Heart left ventricle (tissue), 16 donors: ENCODE measurements around the gene BAIAP2L2. TPM values are rescaled to one million over a fixed set of nuclear protein-coding genes. Genes with fewer than 3 reads are reported as not detected.

Experiments
- ATAC-seq, 4 donors: fragments of 200-7000 bp; cut with Tn5 transposase; one replicate each; pipeline ENCODE4 v1.9.1; 2020 to 2022; ENCODE audit warnings: moderate library complexity in 4 of 4, mild to moderate bottlenecking in 3 of 4, moderate number of reproducible peaks in 1 of 4
- DNase-seq, 5 donors: peaks; one replicate each; pipeline ENCODE4 v3.0.0-alpha.2; 2020
- H3K27ac ChIP-seq, 12 donors: fragments of 200-600 bp; sonication (generic) in 4 of 12; one replicate each; pipeline versions ENCODE4 v1.5.0 to v1.8.0; 2016 to 2022; ENCODE audit warnings: mild to moderate bottlenecking in 2 of 12
- H3K27me3 ChIP-seq, 9 donors: fragments of 200-600 bp; sonication (generic) in 2 of 9; one replicate each; pipeline versions ENCODE4 v1.5.1 to v1.8.0; 2016 to 2022; ENCODE audit warnings: mild to moderate bottlenecking in 3 of 9
- H3K36me3 ChIP-seq, 9 donors: fragments of 200-600 bp; sonication (generic) in 2 of 9; one replicate each; pipeline versions ENCODE4 v1.5.0 to v1.8.0; 2018 to 2022; ENCODE audit warnings: mild to moderate bottlenecking in 2 of 9
- H3K4me1 ChIP-seq, 12 donors: fragments of 200-600 bp; sonication (generic) in 4 of 12; one replicate each; pipeline versions ENCODE4 v1.5.0 to v1.8.0; 2016 to 2022; ENCODE audit warnings: mild to moderate bottlenecking in 3 of 12
- H3K4me3 ChIP-seq, 12 donors: fragments of 200-600 bp; sonication (generic) in 4 of 12; one replicate each; pipeline versions ENCODE4 v1.5.0 to v1.8.0; 2017 to 2022; ENCODE audit warnings: mild to moderate bottlenecking in 9 of 12, moderate library complexity in 4 of 12
- H3K9me3 ChIP-seq, 12 donors: fragments of 200-600 bp; sonication (generic) in 4 of 12; one replicate each; pipeline versions ENCODE4 v1.5.0 to v1.8.0; 2016 to 2022; ENCODE audit warnings: mild to moderate bottlenecking in 1 of 12
- POLR2A ChIP-seq, 2 donors: fragments of 450-650 bp; IDR thresholded peaks; one replicate each; pipeline ENCODE4 v1.6.1; 2017; ENCODE audit warnings: antibody characterized with exemption in 2 of 2, mild to moderate bottlenecking in 2 of 2, moderate library complexity in 2 of 2
- WGBS, 4 donors: extraction: QIAGEN DNeasy Blood & Tissue Kit in 2 of 4; methylation state at CpG; one replicate each; pipeline versions ENCODE4 v1.1.5 to v1.1.7; 2013 to 2018; 5-methylcytosine and 5-hydroxymethylcytosine counted together
- intact Hi-C, 10 donors: fragments of 100-400 bp; cut with DNase I; formaldehyde crosslinking; loops; one replicate each; pipeline versions ENCODE4 v1.11.1 to v1.14.2; 2022
- polyA plus RNA-seq, 2 donors: library from polyadenylated mRNA; stranded (reverse); fragments of 200-250 nt; gene quantifications; one replicate each; pipeline ENCODE4 v1.2.3, GENCODE V29; 2013
- total RNA-seq, 9 donors: library from RNA; depleted of rRNA in 2 of 9; stranded (reverse); fragments of >200 nt in 2 of 9; fragmentation: NEBNext Ultra II Directional in 3 of 9; extraction: Animal tissue kit (Norgen Biotek cat#: 25700) in 3 of 9; gene quantifications; one replicate each; pipeline versions ENCODE4 v1.1.0 to v1.2.4, GENCODE V29; 2016 to 2023
- TF ChIP-seq, protein P1 (sequence below), 12 donors: fragments of 200-600 bp; sonication (generic) in 4 of 12; IDR thresholded peaks; one replicate each; pipeline versions ENCODE4 v1.5.0 to v1.8.0; 2018 to 2022; ENCODE audit warnings: antibody characterized with exemption in 12 of 12, mild to moderate bottlenecking in 5 of 12
- donor health status: ischemic (EF 13 %, LVEDD 7.1; RV severe dilation, severe dysfunction).
- donor health status: healthy with polysubstance abuse.
- donor health status: DM: no; HTN: yes; CAD: no.
- donor health status: DM: no; HTN: no; CAD: no.
- donor health status: ischemic (EF 25% LVEDD 6.9; RV normal size, moderate dysfunction).
- donor health status: ischemic (EF 25% LVEDD 5.7; RV mildly dilated, moderate dysfunction).
- donor health status: healthy.
- donor health status: DM: yes; HTN: yes; CAD: no.
- donor health status: ischemic (EF 35%, LVEDD 5.7; RV mildly dilated, moderate dysfunction).
- donor health status: nonischemic (EF 11% LVEDD 7.7; RV severe dilation, severe dysfunction).
- donor health status: DM: yes; HTN: yes; CAD: no.
- donor health status: PGD.
- donor health status: ischemic (EF 29% LVEDD 5.4; RV normal size, mild dysfunction).
- donor health status: nonischemic (EF 23%, LVEDD 6.1; RV moderate dilation, normal function).

Gene BAIAP2L2
- total and polyA plus RNA-seq, 11 donors = 0.09 to 0.30 (median 0.22) TPM; not detected in 1

DNA sequence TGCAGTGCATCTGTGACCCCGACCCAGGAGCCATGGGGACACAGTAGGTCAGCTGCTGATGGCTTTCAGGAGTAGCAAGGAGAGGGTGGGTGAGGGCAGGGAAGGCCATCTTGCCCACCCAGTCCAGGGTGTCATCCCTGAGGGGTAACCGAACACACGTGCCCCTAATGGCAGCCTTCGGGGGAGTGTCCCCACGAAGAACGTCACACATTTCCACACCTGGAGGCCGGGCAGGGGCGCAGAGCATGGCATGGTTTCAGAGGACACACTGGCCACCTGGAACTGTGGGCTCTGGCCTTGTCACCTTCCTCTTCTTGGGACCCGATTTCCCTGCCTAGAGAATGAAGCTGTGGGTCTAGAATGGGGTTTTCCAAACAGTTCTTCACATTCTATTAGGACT, 19.4 kb upstream of the BAIAP2L2 start:
- Histone ChIP-seq H3K27me3 (no peaks in the 10 kb centered on the region), H3K27ac (no peak overlapping the region), H3K9me3 (no peaks in the 10 kb centered on the region), H3K4me1 (peaks cover 0 to 14% (median 2%) of the 10 kb centered on the region in 12 donors), H3K36me3 (peaks cover 0 to 39% (median 7%) of the 10 kb centered on the region in 9 donors), H3K4me3 (no peak overlapping the region)
- no peak for DNase-seq
- ATAC-seq = no peak
- TF ChIP-seq, protein P1, sequence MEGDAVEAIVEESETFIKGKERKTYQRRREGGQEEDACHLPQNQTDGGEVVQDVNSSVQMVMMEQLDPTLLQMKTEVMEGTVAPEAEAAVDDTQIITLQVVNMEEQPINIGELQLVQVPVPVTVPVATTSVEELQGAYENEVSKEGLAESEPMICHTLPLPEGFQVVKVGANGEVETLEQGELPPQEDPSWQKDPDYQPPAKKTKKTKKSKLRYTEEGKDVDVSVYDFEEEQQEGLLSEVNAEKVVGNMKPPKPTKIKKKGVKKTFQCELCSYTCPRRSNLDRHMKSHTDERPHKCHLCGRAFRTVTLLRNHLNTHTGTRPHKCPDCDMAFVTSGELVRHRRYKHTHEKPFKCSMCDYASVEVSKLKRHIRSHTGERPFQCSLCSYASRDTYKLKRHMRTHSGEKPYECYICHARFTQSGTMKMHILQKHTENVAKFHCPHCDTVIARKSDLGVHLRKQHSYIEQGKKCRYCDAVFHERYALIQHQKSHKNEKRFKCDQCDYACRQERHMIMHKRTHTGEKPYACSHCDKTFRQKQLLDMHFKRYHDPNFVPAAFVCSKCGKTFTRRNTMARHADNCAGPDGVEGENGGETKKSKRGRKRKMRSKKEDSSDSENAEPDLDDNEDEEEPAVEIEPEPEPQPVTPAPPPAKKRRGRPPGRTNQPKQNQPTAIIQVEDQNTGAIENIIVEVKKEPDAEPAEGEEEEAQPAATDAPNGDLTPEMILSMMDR (IDR thresholded peaks at IDR 0.05) = no peak
- TF ChIP-seq POLR2A (IDR thresholded peaks at IDR 0.05) = no peak
- whole genome bisulfite sequencing, 4 donors = 81 to 94% (median 87%) methylated on average over 2 to 9 of the region's 9 CpGs
- intact Hi-C loops = no loop called here

GRCh38 chr22:38129021-38129420, 18.5 kb upstream of the BAIAP2L2 start:
- no peak overlapping the region for H3K27ac ChIP-seq
- TF ChIP-seq, protein P1 (IDR thresholded peaks at IDR 0.05) = no peak
- TF ChIP-seq POLR2A (IDR thresholded peaks at IDR 0.05) = no peak
- no peak for DNase-seq
- peaks cover 0 to 14% (median 2%) of the 10 kb centered on the region in 12 donors for H3K4me1 ChIP-seq
- 70 to 86% (median 84%) methylated on average over 5 to 10 of the region's 10 CpGs for WGBS, 4 donors
- intact Hi-C loops = no loop called here
- no peak overlapping the region for H3K4me3 ChIP-seq
- peaks cover 0 to 34% (median 7%) of the 10 kb centered on the region in 9 donors for H3K36me3 ChIP-seq
- ATAC-seq = no peak
- H3K27me3 ChIP-seq = no peaks in the 10 kb centered on the region
- no peaks in the 10 kb centered on the region for H3K9me3 ChIP-seq

GRCh38 chr22:38127869-38128268, 17.4 kb upstream of the BAIAP2L2 start:
- Histone ChIP-seq H3K9me3 (no peaks in the 10 kb centered on the region), H3K4me1 (peaks cover 0 to 14% (median 2%) of the 10 kb centered on the region in 12 donors), H3K27me3 (no peaks in the 10 kb centered on the region), H3K36me3 (peaks cover 0 to 28% (median 7%) of the 10 kb centered on the region in 9 donors), H3K4me3 (no peak overlapping the region), H3K27ac (no peak overlapping the region)
- intact Hi-C loops = no loop called here
- 79 to 93% (median 92%) methylated on average over 7 to 9 of the region's 9 CpGs for WGBS, 4 donors
- TF ChIP-seq POLR2A (IDR thresholded peaks at IDR 0.05) = no peak
- TF ChIP-seq, protein P1 (IDR thresholded peaks at IDR 0.05) = no peak
- ATAC-seq (no peak), DNase-seq (no peak)

- DNase-seq (peak in 1 of 5 donors; percentile 36), ATAC-seq (no peak)
- H3K4me3 ChIP-seq = no peak overlapping the region
- H3K27me3 ChIP-seq = no peaks in the 10 kb centered on the region
- intact Hi-C loops = no loop called here
- no peak overlapping the region for H3K27ac ChIP-seq
- TF ChIP-seq, protein P1 (IDR thresholded peaks at IDR 0.05) = no peak
- no peak for TF ChIP-seq POLR2A (IDR thresholded peaks at IDR 0.05)
- WGBS, 4 donors = 92 to 93% (median 92%) methylated on average over 23 of the region's 23 CpGs
- H3K4me1 ChIP-seq = peaks cover 0 to 14% (median 2%) of the 10 kb centered on the region in 12 donors
- H3K9me3 ChIP-seq = no peaks in the 10 kb centered on the region
- H3K36me3 ChIP-seq = peaks cover 0 to 20% (median 2%) of the 10 kb centered on the region in 9 donors
These were observed 16.6 kb upstream of the BAIAP2L2 start for GRCh38 chr22:38126928-38127668.
